ENCODE measurements around the gene KRTAP12-2.

The KRTAP12-2 gene

GRCh38 chr21:44666401-44667320 is at the start of gene KRTAP12-2:
KRTAP12-2 (minus strand) TSS chr21:44666927; CDS start chr21:44666886, 41 bp downstream.
- H3K4me3 Mint-ChIP-seq, result no peak within 1 kb of the TSS
- peaks cover 9 to 12% of the 10 kb centered on the region in 2 donors for H3K9me3 Mint-ChIP-seq
- peaks cover 37 to 41% of the 10 kb centered on the region in 2 donors for H3K27me3 Mint-ChIP-seq
- peaks cover 1 to 3% of the 10 kb centered on the region in 2 donors for H3K36me3 Mint-ChIP-seq
- H3K4me1 Mint-ChIP-seq, result no peaks in the 10 kb centered on the region
- DNase-seq, result no peak
- no peak for ATAC-seq (replicated peaks)
- no peak within 1 kb of the TSS for H3K27ac Mint-ChIP-seq

GRCh38 chr21:44714905-44715304 is 48.2 kb upstream of the KRTAP12-2 start:
- Mint-ChIP-seq H3K4me3 (no peak overlapping the region), H3K27me3 (peaks cover 55 to 79% of the 10 kb centered on the region in 2 donors)

GRCh38 chr21:44713846-44714245 is 47.1 kb upstream of the KRTAP12-2 start:
- Mint-ChIP-seq H3K36me3 (peaks cover 0 to 4% of the 10 kb centered on the region in 2 donors), H3K9me3 (peaks cover 4 to 6% of the 10 kb centered on the region in 2 donors), H3K4me3 (no peak overlapping the region), H3K4me1 (peaks cover 9 to 36% of the 10 kb centered on the region in 2 donors), H3K27me3 (peaks cover 61 to 80% of the 10 kb centered on the region in 2 donors), H3K27ac (no peak overlapping the region)
- ATAC-seq (replicated peaks) (no peak), DNase-seq (no peak)

More at GRCh38 chr21:44714905-44715304, 48.2 kb upstream of the KRTAP12-2 start:
- H3K36me3 Mint-ChIP-seq, result peaks cover 0 to 4% of the 10 kb centered on the region in 2 donors
- peaks cover 6 to 25% of the 10 kb centered on the region in 2 donors for H3K4me1 Mint-ChIP-seq
- H3K9me3 Mint-ChIP-seq, result peaks cover 4 to 6% of the 10 kb centered on the region in 2 donors
- DNase-seq, result no peak
- no peak for ATAC-seq (replicated peaks)
- no peak overlapping the region for H3K27ac Mint-ChIP-seq

GRCh38 chr21:44713130-44713529 is 46.4 kb upstream of the KRTAP12-2 start:
- no peak for DNase-seq

GRCh38 chr21:44712203-44713028 is 45.7 kb upstream of the KRTAP12-2 start:
- DNase-seq, result no peak
- H3K4me1 Mint-ChIP-seq, result peaks cover 9 to 40% of the 10 kb centered on the region in 2 donors
- no peak overlapping the region for H3K27ac Mint-ChIP-seq
- H3K27me3 Mint-ChIP-seq, result peaks cover 66 to 86% of the 10 kb centered on the region in 2 donors
- H3K9me3 Mint-ChIP-seq, result peaks cover 4 to 6% of the 10 kb centered on the region in 2 donors
- H3K36me3 Mint-ChIP-seq, result peaks cover 0 to 4% of the 10 kb centered on the region in 2 donors
- no peak overlapping the region for H3K4me3 Mint-ChIP-seq
- ATAC-seq (replicated peaks), result no peak

More at GRCh38 chr21:44713130-44713529, 46.4 kb upstream of the KRTAP12-2 start:
- H3K27ac Mint-ChIP-seq, result no peak overlapping the region
- no peak overlapping the region for H3K4me3 Mint-ChIP-seq
- H3K4me1 Mint-ChIP-seq, result peaks cover 9 to 40% of the 10 kb centered on the region in 2 donors
- no peak for ATAC-seq (replicated peaks)
- H3K9me3 Mint-ChIP-seq, result peaks cover 4 to 6% of the 10 kb centered on the region in 2 donors
- peaks cover 60 to 80% of the 10 kb centered on the region in 2 donors for H3K27me3 Mint-ChIP-seq
- peaks cover 0 to 4% of the 10 kb centered on the region in 2 donors for H3K36me3 Mint-ChIP-seq

- peaks cover 69 to 94% of the 10 kb centered on the region in 2 donors for H3K27me3 Mint-ChIP-seq
- ATAC-seq (replicated peaks), result no peak
- peaks cover 9 to 40% of the 10 kb centered on the region in 2 donors for H3K4me1 Mint-ChIP-seq
- no peak within 1 kb of the TSS for H3K4me3 Mint-ChIP-seq
- no peak within 1 kb of the TSS for H3K27ac Mint-ChIP-seq
- peaks cover 4 to 6% of the 10 kb centered on the region in 2 donors for H3K9me3 Mint-ChIP-seq
- no peak for DNase-seq
- peaks cover 0 to 4% of the 10 kb centered on the region in 2 donors for H3K36me3 Mint-ChIP-seq
These were observed 44.8 kb upstream of the KRTAP12-2 start, which contains the start of gene TSPEAR for GRCh38 chr21:44711327-44712202. TSPEAR (minus strand) TSS chr21:44711572; CDS start chr21:44711514, 58 bp downstream.

GRCh38 chr21:44710756-44711326 is 44.1 kb upstream of the KRTAP12-2 start:
- H3K4me3 Mint-ChIP-seq, result no peak overlapping the region
- peaks cover 72 to 97% of the 10 kb centered on the region in 2 donors for H3K27me3 Mint-ChIP-seq
- no peak overlapping the region for H3K27ac Mint-ChIP-seq
- DNase-seq (no peak), ATAC-seq (replicated peaks) (no peak)
- peaks cover 3 to 4% of the 10 kb centered on the region in 2 donors for H3K9me3 Mint-ChIP-seq
- peaks cover 4 to 7% of the 10 kb centered on the region in 2 donors for H3K36me3 Mint-ChIP-seq
- H3K4me1 Mint-ChIP-seq, result peaks cover 9 to 40% of the 10 kb centered on the region in 2 donors

- H3K4me3 Mint-ChIP-seq, result no peak overlapping the region
- H3K27ac Mint-ChIP-seq, result no peak overlapping the region
- ATAC-seq (replicated peaks) (no peak), DNase-seq (no peak)
- H3K27me3 Mint-ChIP-seq, result peaks cover 74 to 96% of the 10 kb centered on the region in 2 donors
- H3K9me3 Mint-ChIP-seq, result peaks cover 5 to 6% of the 10 kb centered on the region in 2 donors
- peaks cover 7 to 8% of the 10 kb centered on the region in 2 donors for H3K36me3 Mint-ChIP-seq
- peaks cover 9 to 40% of the 10 kb centered on the region in 2 donors for H3K4me1 Mint-ChIP-seq
These were observed 43.6 kb upstream of the KRTAP12-2 start for GRCh38 chr21:44710294-44710665.

GRCh38 chr21:44709426-44710293 is 42.9 kb upstream of the KRTAP12-2 start:
- Mint-ChIP-seq H3K9me3 (peaks cover 11% of the 10 kb centered on the region in 2 donors), H3K4me1 (peaks cover 7 to 34% of the 10 kb centered on the region in 2 donors), H3K27me3 (peaks cover 76 to 96% of the 10 kb centered on the region in 2 donors), H3K27ac (peak overlapping the region; percentile 33), H3K4me3 (peak overlapping the region in 1 of 2 donors; percentile 15), H3K36me3 (peaks cover 7 to 12% of the 10 kb centered on the region in 2 donors)
- DNase-seq, result no peak
- ATAC-seq (replicated peaks), result no peak

- Mint-ChIP-seq H3K9me3 (peaks cover 11 to 12% of the 10 kb centered on the region in 2 donors), H3K27ac (peak overlapping the region; percentile 33), H3K4me1 (peaks cover 6 to 34% of the 10 kb centered on the region in 2 donors), H3K36me3 (peaks cover 10% of the 10 kb centered on the region in 2 donors), H3K27me3 (peaks cover 76 to 96% of the 10 kb centered on the region in 2 donors), H3K4me3 (peak overlapping the region in 1 of 2 donors; percentile 15)
- ATAC-seq (replicated peaks), result no peak
- DNase-seq, result no peak
These were observed 42.2 kb upstream of the KRTAP12-2 start for GRCh38 chr21:44708866-44709425.

- Mint-ChIP-seq H3K27me3 (peaks cover 73 to 96% of the 10 kb centered on the region in 2 donors), H3K36me3 (peaks cover 10% of the 10 kb centered on the region in 2 donors), H3K27ac (no peak overlapping the region)
These were observed 41.6 kb upstream of the KRTAP12-2 start for GRCh38 chr21:44708213-44708865.

More at GRCh38 chr21:44708213-44708865, 41.6 kb upstream of the KRTAP12-2 start:
- peaks cover 11 to 12% of the 10 kb centered on the region in 2 donors for H3K9me3 Mint-ChIP-seq
- peaks cover 6 to 34% of the 10 kb centered on the region in 2 donors for H3K4me1 Mint-ChIP-seq
- DNase-seq, result no peak
- ATAC-seq (replicated peaks), result no peak
- no peak overlapping the region for H3K4me3 Mint-ChIP-seq

Data from stimulated activated naive B cell treated with anti-CD40 and anti-IgM and Interleukin-4, amounts not matched to agents 10 μg/mL and 1 μg/mL and 100 μg/mL, for 72 hours (primary cell).